Mesothelial cell of epicardium (in vitro differentiated cells): ENCODE measurements around the gene FCHSD2. TPM values are rescaled to one million over a fixed set of nuclear protein-coding genes. Genes with fewer than 3 reads are reported as not detected.
A peak's percentile ranks its signal among the peaks of the same experiment; 100 is the strongest.

Experiments used
- DNase-seq, 2 experiments: peaks; one replicate each; pipeline ENCODE4 v3.0.0; 2021; ENCODE audit warnings: low spot score in 2 of 2; ENCODE audit not compliant: unreplicated experiment in 2 of 2
- H3K27ac Mint-ChIP-seq: 2 replicates; pipeline ENCODE4 v1.8.0; 2021; ENCODE audit warnings: mixed read lengths
- H3K27me3 Mint-ChIP-seq: 2 replicates; pipeline ENCODE4 v1.8.0; 2021; ENCODE audit warnings: low read depth, mixed read lengths
- H3K36me3 Mint-ChIP-seq: 2 replicates; pipeline ENCODE4 v1.8.0; 2021; ENCODE audit warnings: mixed read lengths
- H3K4me1 Mint-ChIP-seq: 2 replicates; pipeline ENCODE4 v1.8.0; 2021; ENCODE audit warnings: mixed read lengths
- H3K4me3 Mint-ChIP-seq: 2 replicates; pipeline ENCODE4 v1.8.0; 2021; ENCODE audit warnings: mild to moderate bottlenecking, moderate library complexity, mixed read lengths
- H3K9me3 Mint-ChIP-seq: 2 replicates; pipeline ENCODE4 v1.8.0; 2021; ENCODE audit warnings: mixed read lengths
- total RNA-seq: library from RNA; stranded (reverse); gene quantifications from 3 replicates; pipeline ENCODE4 v1.2.1, GENCODE V29; 2021
- TF ChIP-seq, protein P1 (sequence below): fragments of 200-600 bp; sonication (generic); IDR thresholded peaks from one replicate; pipeline ENCODE4 v1.5.0; 2021; ENCODE audit warnings: antibody characterized with exemption; ENCODE audit not compliant: unreplicated experiment

Gene FCHSD2
- total RNA-seq, 1 donor from 2014 or later: 33.8 TPM

DNA sequence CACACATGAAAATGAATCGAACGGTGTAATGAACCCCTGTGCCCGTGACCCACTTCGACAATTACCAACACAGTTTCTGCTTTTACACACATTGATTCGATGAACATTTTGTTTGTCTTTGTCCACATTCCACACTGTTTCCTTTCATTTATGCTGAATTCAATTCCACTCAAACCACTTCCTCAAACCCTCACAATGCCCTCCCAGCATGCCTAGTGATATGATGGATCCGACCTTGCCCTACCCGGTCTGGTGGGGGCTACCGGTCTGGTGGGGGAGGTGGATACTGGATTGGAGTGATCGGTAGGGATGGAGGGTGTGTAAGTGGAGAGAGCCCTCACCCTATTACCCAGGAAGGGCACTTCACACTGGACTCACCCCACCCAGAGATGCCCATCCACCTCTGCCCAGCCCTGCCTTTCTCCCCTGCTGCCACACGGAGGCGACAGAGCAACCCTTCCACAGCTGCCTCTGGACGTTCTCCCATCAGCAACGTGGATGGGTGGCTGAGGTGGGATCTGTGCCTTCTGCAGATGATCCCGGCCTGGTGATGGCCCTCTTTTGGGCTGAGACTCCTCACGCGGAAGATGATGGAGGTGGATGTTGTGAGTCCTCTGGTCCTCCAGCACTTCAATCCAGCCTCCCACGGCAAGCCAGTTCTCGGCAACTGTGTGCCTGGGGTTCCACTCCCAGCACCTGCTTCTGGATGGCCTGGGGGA lies 43.0 kb upstream of the FCHSD2 start:
- peaks cover 8% of the 10 kb centered on the region for H3K4me1 Mint-ChIP-seq
- TF ChIP-seq, protein P1, sequence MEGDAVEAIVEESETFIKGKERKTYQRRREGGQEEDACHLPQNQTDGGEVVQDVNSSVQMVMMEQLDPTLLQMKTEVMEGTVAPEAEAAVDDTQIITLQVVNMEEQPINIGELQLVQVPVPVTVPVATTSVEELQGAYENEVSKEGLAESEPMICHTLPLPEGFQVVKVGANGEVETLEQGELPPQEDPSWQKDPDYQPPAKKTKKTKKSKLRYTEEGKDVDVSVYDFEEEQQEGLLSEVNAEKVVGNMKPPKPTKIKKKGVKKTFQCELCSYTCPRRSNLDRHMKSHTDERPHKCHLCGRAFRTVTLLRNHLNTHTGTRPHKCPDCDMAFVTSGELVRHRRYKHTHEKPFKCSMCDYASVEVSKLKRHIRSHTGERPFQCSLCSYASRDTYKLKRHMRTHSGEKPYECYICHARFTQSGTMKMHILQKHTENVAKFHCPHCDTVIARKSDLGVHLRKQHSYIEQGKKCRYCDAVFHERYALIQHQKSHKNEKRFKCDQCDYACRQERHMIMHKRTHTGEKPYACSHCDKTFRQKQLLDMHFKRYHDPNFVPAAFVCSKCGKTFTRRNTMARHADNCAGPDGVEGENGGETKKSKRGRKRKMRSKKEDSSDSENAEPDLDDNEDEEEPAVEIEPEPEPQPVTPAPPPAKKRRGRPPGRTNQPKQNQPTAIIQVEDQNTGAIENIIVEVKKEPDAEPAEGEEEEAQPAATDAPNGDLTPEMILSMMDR: peak; percentile 62
- peak in 1 of 2 experiments; percentile 70 for DNase-seq
- no peaks in the 10 kb centered on the region for H3K27me3 Mint-ChIP-seq
- no peak overlapping the region for H3K4me3 Mint-ChIP-seq
- no peak overlapping the region for H3K27ac Mint-ChIP-seq
- no peaks in the 10 kb centered on the region for H3K36me3 Mint-ChIP-seq
- no peaks in the 10 kb centered on the region for H3K9me3 Mint-ChIP-seq

GRCh38 chr11:73182824-73183321 lies 40.8 kb upstream of the FCHSD2 start:
- no peaks in the 10 kb centered on the region for H3K36me3 Mint-ChIP-seq
- H3K27ac Mint-ChIP-seq: no peak overlapping the region
- TF ChIP-seq, protein P1: no peak
- no peak for DNase-seq
- peaks cover 2% of the 10 kb centered on the region for H3K27me3 Mint-ChIP-seq
- no peak overlapping the region for H3K4me3 Mint-ChIP-seq
- H3K4me1 Mint-ChIP-seq: peaks cover 9% of the 10 kb centered on the region
- H3K9me3 Mint-ChIP-seq: no peaks in the 10 kb centered on the region

GRCh38 chr11:73178681-73179080 lies 36.6 kb upstream of the FCHSD2 start:
- H3K27ac Mint-ChIP-seq: no peak overlapping the region
- H3K4me1 Mint-ChIP-seq: peaks cover 12% of the 10 kb centered on the region
- no peak for DNase-seq
- no peaks in the 10 kb centered on the region for H3K9me3 Mint-ChIP-seq
- H3K36me3 Mint-ChIP-seq: no peaks in the 10 kb centered on the region
- H3K27me3 Mint-ChIP-seq: peaks cover 2% of the 10 kb centered on the region
- no peak overlapping the region for H3K4me3 Mint-ChIP-seq
- TF ChIP-seq, protein P1: no peak

- TF ChIP-seq, protein P1: peak; percentile 48
- H3K9me3 Mint-ChIP-seq: no peaks in the 10 kb centered on the region
- peak; percentile 49 to 74 for DNase-seq
- H3K27me3 Mint-ChIP-seq: peaks cover 2% of the 10 kb centered on the region
- H3K27ac Mint-ChIP-seq: no peak overlapping the region
- peaks cover 12% of the 10 kb centered on the region for H3K4me1 Mint-ChIP-seq
- no peak overlapping the region for H3K4me3 Mint-ChIP-seq
- no peaks in the 10 kb centered on the region for H3K36me3 Mint-ChIP-seq
These were observed 35.8 kb upstream of the FCHSD2 start for GRCh38 chr11:73177778-73178539.

- Mint-ChIP-seq H3K4me1 (peaks cover 12% of the 10 kb centered on the region), H3K9me3 (no peaks in the 10 kb centered on the region), H3K27ac (no peak overlapping the region), H3K4me3 (no peak overlapping the region), H3K27me3 (peaks cover 2% of the 10 kb centered on the region), H3K36me3 (no peaks in the 10 kb centered on the region)
- DNase-seq: no peak
- TF ChIP-seq, protein P1: no peak
These were observed 35.3 kb upstream of the FCHSD2 start for GRCh38 chr11:73177380-73177777.
